VCaP (cell line): ENCODE results near the gene RIOK3.

ENCODE experiments used
- H3K27ac ChIP-seq: fragments of 450-650 bp; 2 replicates; pipeline ENCODE4 v1.5.1; 2017
- TF ChIP-seq, protein P1 (sequence below): fragments of 450-650 bp; conservative IDR thresholded peaks from 2 replicates; pipeline ENCODE4 v1.5.1; 2017; ENCODE audit warnings: mild to moderate bottlenecking, moderate library complexity

RIOK3 gene

GRCh38 chr18:23451491-23451890 lies 1.6 kb upstream of the RIOK3 start:
- TF ChIP-seq, protein P1, sequence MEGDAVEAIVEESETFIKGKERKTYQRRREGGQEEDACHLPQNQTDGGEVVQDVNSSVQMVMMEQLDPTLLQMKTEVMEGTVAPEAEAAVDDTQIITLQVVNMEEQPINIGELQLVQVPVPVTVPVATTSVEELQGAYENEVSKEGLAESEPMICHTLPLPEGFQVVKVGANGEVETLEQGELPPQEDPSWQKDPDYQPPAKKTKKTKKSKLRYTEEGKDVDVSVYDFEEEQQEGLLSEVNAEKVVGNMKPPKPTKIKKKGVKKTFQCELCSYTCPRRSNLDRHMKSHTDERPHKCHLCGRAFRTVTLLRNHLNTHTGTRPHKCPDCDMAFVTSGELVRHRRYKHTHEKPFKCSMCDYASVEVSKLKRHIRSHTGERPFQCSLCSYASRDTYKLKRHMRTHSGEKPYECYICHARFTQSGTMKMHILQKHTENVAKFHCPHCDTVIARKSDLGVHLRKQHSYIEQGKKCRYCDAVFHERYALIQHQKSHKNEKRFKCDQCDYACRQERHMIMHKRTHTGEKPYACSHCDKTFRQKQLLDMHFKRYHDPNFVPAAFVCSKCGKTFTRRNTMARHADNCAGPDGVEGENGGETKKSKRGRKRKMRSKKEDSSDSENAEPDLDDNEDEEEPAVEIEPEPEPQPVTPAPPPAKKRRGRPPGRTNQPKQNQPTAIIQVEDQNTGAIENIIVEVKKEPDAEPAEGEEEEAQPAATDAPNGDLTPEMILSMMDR, result no peak
- H3K27ac ChIP-seq, result peak overlapping the region; percentile 79

DNA sequence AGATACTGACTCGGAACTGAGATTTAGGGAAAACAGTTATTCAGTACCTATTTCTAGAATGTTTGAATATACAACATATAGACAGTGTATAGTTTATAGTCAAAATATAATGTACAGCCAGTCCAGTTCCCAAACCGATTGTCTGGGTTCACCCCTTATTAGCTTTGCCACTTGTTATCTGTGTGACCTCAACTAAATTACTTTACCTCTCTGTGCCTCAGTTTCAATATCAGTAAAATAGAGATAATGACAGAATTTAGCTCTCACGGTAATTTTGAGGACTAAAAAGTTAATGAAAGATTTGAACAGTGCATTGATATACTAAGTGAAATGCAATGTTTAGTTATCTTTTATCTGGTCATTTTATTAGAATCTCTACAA lies 750 bp upstream of the RIOK3 start:
- TF ChIP-seq, protein P1, result no peak
- H3K27ac ChIP-seq, result peak overlapping the region; percentile 79

DNA sequence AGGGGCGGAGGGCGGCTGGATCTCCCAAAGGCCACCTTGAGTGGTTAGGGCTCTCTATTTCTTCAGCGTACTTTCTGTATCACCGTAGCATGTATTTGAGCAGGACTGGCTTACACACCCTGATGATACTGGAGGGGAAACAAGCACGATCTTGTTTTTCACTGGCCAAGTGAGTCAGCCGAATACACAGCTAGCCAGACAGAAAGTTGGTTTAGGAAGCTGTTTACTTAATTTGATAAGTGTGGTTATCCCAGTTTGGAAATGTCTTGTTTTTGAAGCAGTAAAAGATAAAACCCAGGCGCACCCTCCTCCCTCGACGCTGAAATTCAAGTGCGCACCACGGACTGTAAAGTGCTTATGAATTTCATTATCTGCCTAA lies 582 bp downstream of the RIOK3 start:
- peak overlapping the region; percentile 79 for H3K27ac ChIP-seq
- TF ChIP-seq, protein P1, result no peak

- TF ChIP-seq, protein P1, result no peak
- no peak overlapping the region for H3K27ac ChIP-seq
Measured at GRCh38 chr18:23456835-23457234, 3.7 kb downstream of the RIOK3 start.

- no peak overlapping the region for H3K27ac ChIP-seq
- TF ChIP-seq, protein P1, result no peak
Measured at GRCh38 chr18:23458830-23459529, 5.9 kb downstream of the RIOK3 start.

DNA sequence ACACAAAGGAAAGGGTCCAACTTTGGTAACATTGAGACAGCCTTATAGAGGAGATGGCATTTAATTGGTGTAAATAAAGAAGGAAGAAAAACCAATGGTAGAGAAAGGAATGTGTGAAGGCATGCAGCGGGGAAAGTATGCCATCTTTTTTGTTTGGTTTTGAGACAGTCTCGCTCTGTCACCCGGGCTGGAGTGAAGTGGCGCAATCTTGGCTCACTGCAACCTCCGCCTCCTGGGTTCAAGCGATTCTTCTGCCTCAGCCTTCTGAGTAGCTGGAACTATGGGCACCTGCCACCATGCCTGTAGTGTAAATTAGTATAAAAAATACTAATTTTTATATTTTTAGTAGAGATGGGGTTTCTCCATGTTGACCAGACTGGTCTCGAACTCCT lies 6.4 kb downstream of the RIOK3 start:
- H3K27ac ChIP-seq, result no peak overlapping the region
- TF ChIP-seq, protein P1, result no peak

DNA sequence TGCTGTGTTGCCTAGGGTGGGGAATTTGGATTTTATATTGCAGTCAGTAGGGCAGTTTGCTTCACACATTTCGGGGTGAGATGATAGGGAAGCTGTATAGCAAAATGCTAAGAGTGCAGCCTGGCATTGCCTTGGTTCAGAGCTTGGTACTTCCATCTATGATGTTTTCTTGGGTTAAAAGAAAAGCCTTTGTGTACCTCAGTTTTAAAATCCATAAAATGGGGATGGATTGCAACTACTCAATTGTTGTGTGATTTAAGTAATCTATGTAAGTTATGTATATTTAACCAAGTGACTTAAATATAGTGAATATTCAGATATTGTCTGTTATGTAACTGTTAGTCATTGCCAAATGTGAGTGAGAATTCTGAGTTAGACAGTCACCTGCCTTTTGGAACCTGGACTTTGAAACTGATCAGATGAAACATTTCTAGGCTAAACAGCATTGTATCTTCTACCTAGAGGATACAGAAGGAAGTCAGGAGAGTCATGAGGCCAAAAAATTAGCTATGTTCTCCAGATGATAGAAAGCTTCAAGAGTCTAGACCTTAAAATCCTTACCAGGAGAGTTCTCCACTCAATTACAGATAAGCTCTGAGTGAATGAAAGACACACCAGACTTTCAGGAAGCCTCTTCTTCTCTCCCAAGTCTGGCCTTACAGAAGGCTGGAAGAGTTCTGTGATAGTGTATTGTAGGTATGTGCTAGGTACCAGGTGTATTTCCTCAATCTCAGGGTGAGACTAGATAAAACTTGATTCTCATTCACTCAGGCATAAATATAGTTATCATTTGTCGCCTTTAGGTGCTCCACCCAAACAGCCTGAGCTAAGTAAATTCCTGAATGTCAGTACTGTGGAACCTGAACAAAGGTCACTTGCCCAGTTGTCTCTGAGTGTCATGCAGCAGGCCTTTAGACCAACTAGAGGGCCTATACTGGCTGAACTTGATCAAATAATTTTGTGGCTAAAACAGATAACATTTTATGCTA lies 7.5 kb downstream of the RIOK3 start:
- TF ChIP-seq, protein P1, result no peak
- H3K27ac ChIP-seq, result no peak overlapping the region
